ENCODE measurements around the gene KIAA1958.

The KIAA1958 gene

DNA sequence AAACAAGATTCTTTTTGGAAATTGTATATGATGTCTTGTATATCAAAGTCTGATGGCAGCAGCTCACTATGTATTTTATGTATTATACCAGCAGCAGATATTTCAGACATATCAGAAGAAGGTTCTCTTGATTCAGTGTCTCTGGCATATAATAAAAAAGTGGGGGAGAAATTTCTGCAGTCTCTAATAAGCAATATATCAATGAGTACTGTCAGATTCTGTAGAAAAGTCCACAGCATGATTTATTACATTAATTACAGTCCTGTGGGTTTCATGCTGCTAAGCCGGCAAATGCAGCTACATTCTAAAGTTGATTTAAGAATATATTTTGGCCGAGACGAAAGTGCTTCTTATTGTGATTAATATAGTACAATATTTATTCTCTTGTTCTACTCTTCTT, 113.1 kb downstream of the KIAA1958 start:
- H3K27ac ChIP-seq, result no peak overlapping the region
- TF ChIP-seq, protein P1, sequence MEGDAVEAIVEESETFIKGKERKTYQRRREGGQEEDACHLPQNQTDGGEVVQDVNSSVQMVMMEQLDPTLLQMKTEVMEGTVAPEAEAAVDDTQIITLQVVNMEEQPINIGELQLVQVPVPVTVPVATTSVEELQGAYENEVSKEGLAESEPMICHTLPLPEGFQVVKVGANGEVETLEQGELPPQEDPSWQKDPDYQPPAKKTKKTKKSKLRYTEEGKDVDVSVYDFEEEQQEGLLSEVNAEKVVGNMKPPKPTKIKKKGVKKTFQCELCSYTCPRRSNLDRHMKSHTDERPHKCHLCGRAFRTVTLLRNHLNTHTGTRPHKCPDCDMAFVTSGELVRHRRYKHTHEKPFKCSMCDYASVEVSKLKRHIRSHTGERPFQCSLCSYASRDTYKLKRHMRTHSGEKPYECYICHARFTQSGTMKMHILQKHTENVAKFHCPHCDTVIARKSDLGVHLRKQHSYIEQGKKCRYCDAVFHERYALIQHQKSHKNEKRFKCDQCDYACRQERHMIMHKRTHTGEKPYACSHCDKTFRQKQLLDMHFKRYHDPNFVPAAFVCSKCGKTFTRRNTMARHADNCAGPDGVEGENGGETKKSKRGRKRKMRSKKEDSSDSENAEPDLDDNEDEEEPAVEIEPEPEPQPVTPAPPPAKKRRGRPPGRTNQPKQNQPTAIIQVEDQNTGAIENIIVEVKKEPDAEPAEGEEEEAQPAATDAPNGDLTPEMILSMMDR (conservative IDR thresholded peaks at IDR 0.05), result no peak
- TF ChIP-seq ZFX (IDR thresholded peaks at IDR 0.05), result no peak

DNA sequence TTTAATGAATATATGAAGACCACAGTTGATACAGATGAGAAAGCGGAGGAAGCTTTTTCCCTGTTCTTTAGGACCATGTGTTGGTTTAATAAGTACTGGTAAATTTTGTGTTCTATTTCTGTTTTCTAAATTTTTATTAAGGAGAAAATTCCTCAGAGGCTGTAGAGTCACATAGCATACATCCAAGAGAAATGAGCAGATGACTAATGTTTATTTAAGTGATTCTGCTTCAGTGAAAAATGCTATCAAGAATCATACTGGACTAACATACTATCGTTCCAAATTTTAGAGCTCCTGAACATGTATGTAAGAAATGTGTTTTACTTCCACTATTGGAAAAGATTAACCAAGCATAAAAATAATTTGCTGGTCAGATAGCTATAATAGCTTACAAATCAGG, 115.0 kb downstream of the KIAA1958 start:
- TF ChIP-seq, protein P1 (conservative IDR thresholded peaks at IDR 0.05), result no peak
- no peak for TF ChIP-seq ZFX (IDR thresholded peaks at IDR 0.05)
- H3K27ac ChIP-seq, result no peak overlapping the region

- TF ChIP-seq, protein P1 (conservative IDR thresholded peaks at IDR 0.05), result no peak
- no peak for TF ChIP-seq ZFX (IDR thresholded peaks at IDR 0.05)
- H3K27ac ChIP-seq, result no peak overlapping the region
These were observed 118.2 kb downstream of the KIAA1958 start for GRCh38 chr9:112604790-112605189.

DNA sequence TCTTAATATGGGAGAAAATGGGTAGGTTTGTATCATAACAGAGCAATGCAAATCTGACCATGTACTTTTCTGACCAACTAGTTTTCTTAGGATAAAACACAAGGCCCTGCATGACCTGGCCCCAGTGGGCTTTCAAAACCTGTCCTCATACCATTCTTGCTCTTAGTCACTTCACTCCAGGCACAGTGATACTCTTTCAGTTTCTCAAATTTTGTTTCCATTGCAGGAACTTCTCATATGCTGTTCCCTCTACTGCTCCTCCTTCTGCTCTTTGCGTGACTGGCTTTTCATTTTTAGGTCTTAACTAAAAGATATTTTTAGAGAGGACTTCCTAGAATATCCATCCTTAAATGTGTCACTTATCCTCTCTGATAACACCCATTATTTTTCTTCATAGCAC, 118.9 kb downstream of the KIAA1958 start:
- TF ChIP-seq, protein P1 (conservative IDR thresholded peaks at IDR 0.05), result no peak
- H3K27ac ChIP-seq, result no peak overlapping the region

DNA sequence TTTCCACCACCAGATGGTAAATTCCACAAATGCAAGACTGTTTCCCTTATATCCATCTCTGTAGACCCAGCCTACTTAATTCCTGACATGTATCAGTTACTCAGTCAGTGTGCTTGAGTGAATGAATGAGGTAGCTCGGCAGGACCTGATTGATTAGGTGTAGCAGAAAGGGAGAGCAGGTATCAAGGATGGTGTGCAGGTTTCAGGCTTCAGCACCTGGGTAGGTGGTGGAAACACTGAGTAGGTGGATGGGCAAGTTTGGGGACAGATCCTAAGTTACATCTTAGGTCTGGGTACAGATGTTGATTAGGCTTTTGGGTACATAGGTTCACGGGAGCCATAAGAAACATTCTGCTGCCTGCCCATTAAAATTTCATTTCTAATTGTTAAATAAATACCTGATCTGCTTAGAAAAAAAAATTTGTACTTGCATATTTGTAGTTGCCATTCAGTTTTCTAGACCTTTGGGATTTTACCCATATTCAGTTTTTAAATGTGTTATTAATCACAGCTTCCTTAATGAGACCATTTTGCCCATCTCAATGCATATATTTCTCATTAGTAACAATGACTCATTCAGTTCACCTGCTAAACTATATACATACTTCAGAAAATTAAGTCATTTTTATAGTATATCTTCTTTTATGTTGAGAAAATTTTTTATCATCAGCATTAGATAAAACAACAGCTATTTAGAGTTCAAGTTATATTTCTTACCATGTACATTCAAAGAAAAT, 119.5 kb downstream of the KIAA1958 start:
- TF ChIP-seq, protein P1 (conservative IDR thresholded peaks at IDR 0.05), result no peak
- TF ChIP-seq ZFX (IDR thresholded peaks at IDR 0.05), result no peak

DNA sequence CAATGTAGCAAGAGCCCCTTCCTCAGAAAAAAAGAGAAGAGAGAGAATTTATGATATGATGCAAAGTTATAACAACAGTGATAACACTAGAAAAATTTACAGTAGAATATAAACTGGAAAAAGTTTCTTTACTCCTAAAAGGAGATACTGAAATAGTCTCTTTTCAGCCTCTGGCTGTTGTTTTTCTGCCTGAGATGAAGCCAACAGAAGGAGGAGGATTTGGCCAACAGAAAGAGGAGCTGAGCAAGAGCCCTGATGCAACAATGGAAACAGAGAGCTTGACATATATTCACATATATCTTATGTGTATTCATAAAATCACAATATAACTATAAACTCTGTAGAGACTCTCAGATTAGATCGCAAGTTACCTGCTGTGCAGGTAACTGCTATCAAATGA, 122.2 kb downstream of the KIAA1958 start:
- TF ChIP-seq ZFX (IDR thresholded peaks at IDR 0.05), result no peak
- TF ChIP-seq, protein P1 (conservative IDR thresholded peaks at IDR 0.05), result no peak
- no peak overlapping the region for H3K27ac ChIP-seq

More for the DNA sequence above, 119.5 kb downstream of the KIAA1958 start:
- no peak overlapping the region for H3K27ac ChIP-seq

GRCh38 chr9:112615584-112616266, 129.1 kb downstream of the KIAA1958 start:
- TF ChIP-seq, protein P1 (conservative IDR thresholded peaks at IDR 0.05), result no peak
- no peak for TF ChIP-seq ZFX (IDR thresholded peaks at IDR 0.05)
- no peak overlapping the region for H3K27ac ChIP-seq

Measured in C4-2B (cell line).